ENCODE data around the gene HS3ST4. TPM values are rescaled to one million over a fixed set of nuclear protein-coding genes. Genes with fewer than 3 reads are reported as not detected.

Gene HS3ST4
- total RNA-seq, 4 donors from 2014 or later: 0.11 TPM; not detected in 3

DNA sequence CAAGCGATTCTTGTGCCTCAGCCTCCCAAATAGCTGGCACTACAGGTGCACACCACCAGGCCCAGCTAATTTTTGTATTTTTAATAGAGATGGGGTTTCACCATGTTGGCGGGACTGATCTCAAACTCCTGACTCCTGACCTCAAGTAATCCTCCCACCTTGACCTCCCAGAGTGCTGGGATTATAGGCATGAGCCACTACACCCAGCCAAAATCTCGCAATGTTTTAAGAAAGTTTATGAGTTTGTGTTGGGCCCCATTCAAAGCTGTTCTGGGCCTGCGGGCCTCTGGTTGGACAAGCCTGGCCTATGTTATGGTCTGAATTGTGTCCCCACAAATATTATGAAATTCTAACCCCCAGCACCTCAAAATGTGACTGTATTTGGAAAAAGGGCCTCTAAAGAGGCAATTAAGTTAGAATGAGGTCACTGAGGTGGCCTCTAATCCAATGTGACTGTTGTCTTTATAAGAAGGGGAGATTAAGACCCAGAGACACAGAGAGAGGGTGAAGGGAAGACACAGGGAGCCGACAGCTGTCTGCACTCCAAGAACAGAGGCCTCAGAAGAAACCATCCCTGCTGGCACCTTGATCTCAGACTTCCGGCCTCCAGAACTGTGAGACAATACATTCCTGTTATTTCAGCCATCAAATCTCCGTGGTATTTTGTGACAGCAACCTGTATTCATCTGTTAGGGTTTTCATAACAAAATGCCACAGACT is 469.9 kb downstream of the HS3ST4 start:
- H3K27me3 ChIP-seq: no peaks in the 10 kb centered on the region
- no peak for TF ChIP-seq POLR2A (IDR thresholded peaks at IDR 0.05)
- H3K27ac ChIP-seq: no peak overlapping the region
- no peak overlapping the region for H3K4me3 ChIP-seq (replicated peaks in 1 of 3)
- no peaks in the 10 kb centered on the region for H3K9me3 ChIP-seq
- no peak for DNase-seq
- no peaks in the 10 kb centered on the region for H3K36me3 ChIP-seq
- 74 to 82% methylated on average over 7 of the region's 7 CpGs for WGBS, 2 donors
- no peaks in the 10 kb centered on the region for H3K4me1 ChIP-seq
- intact Hi-C loops (cut with DNase I): no loop called here

DNA sequence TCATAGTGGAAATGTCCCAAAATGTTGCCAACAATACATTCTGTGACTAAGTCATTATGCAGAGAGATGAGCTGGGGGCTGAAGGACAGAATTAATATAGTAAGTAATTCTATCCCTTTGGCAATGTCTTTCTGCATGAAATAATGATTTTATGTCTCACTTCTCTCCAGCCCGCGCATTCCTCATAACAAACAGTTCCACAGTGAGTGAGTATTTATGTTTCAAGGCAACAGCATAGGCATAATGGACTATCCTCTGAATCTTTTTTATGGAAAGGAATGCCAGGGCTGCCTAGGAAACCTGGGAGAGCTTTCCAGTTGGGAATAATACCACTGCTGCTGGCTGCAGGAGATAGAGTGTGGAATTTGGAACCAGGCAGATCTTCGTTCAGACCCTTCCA is 477.7 kb downstream of the HS3ST4 start:
- Histone ChIP-seq H3K4me1 (no peaks in the 10 kb centered on the region), H3K27me3 (no peaks in the 10 kb centered on the region), H3K27ac (no peak overlapping the region), H3K9me3 (no peaks in the 10 kb centered on the region), H3K4me3 (replicated peaks in 1 of 3) (no peak overlapping the region), H3K36me3 (no peaks in the 10 kb centered on the region)
- no peak for TF ChIP-seq POLR2A (IDR thresholded peaks at IDR 0.05)
- TF ChIP-seq, protein P1, sequence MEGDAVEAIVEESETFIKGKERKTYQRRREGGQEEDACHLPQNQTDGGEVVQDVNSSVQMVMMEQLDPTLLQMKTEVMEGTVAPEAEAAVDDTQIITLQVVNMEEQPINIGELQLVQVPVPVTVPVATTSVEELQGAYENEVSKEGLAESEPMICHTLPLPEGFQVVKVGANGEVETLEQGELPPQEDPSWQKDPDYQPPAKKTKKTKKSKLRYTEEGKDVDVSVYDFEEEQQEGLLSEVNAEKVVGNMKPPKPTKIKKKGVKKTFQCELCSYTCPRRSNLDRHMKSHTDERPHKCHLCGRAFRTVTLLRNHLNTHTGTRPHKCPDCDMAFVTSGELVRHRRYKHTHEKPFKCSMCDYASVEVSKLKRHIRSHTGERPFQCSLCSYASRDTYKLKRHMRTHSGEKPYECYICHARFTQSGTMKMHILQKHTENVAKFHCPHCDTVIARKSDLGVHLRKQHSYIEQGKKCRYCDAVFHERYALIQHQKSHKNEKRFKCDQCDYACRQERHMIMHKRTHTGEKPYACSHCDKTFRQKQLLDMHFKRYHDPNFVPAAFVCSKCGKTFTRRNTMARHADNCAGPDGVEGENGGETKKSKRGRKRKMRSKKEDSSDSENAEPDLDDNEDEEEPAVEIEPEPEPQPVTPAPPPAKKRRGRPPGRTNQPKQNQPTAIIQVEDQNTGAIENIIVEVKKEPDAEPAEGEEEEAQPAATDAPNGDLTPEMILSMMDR (IDR thresholded peaks at IDR 0.05): no peak
- WGBS, 2 donors: 75 to 90% methylated on average over 3 of the region's 3 CpGs
- intact Hi-C loops (cut with DNase I): no loop called here
- DNase-seq: no peak

DNA sequence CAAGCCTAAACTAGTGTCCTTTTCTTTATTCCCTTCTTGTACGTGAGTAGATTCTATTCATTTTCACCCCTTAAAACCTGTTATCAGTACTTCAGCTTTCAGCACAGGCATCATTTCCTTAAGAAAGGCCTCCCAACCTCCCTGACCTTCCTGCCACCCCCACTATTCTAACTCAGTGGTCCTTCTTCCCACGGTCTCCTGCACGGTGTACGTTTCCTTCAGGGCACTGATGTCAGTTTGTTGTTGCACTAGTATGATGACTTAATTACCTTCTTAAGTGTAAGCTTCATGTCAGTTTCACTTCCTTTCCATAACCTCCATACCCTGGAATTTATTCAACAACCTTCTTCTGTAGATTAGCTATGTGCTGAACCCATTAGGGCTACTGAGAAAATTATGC is 484.2 kb downstream of the HS3ST4 start:
- H3K27ac ChIP-seq: no peak overlapping the region
- no peaks in the 10 kb centered on the region for H3K4me1 ChIP-seq
- TF ChIP-seq POLR2A (IDR thresholded peaks at IDR 0.05): no peak
- TF ChIP-seq, protein P1 (IDR thresholded peaks at IDR 0.05): no peak
- no peaks in the 10 kb centered on the region for H3K9me3 ChIP-seq
- H3K36me3 ChIP-seq: no peaks in the 10 kb centered on the region
- H3K27me3 ChIP-seq: no peaks in the 10 kb centered on the region
- intact Hi-C loops (cut with DNase I): no loop called here
- no peak overlapping the region for H3K4me3 ChIP-seq (replicated peaks in 1 of 3)
- WGBS, 2 donors: 43% methylated on average over 4 of the region's 4 CpGs
- DNase-seq: no peak

DNA sequence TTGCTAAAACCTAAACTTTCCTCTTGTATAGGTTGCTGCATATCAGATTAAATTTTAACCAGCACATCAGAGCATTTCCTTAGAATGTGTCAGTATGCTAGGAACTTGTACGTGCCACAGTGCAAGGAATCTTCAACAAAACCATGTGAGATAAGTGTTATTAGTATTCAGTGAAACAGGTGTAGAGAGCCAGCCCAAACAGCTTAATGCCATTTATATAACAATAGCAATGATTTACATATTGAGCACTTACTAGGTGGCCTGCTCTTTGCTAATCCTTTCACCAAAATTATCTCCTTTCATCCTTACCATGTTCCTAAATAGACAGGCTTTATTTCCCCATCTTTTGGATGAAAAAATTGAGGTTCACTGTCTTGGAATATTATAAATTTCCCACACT is 485.7 kb downstream of the HS3ST4 start:
- Histone ChIP-seq H3K27me3 (no peaks in the 10 kb centered on the region), H3K36me3 (no peaks in the 10 kb centered on the region), H3K4me1 (no peaks in the 10 kb centered on the region), H3K4me3 (replicated peaks in 1 of 3) (no peak overlapping the region), H3K27ac (no peak overlapping the region), H3K9me3 (no peaks in the 10 kb centered on the region)
- intact Hi-C loops (cut with DNase I): no loop called here
- TF ChIP-seq, protein P1 (IDR thresholded peaks at IDR 0.05): no peak
- no peak for TF ChIP-seq POLR2A (IDR thresholded peaks at IDR 0.05)
- no peak for DNase-seq
- 34 to 46% methylated on average over 1 of the region's 1 CpG for WGBS, 2 donors

DNA sequence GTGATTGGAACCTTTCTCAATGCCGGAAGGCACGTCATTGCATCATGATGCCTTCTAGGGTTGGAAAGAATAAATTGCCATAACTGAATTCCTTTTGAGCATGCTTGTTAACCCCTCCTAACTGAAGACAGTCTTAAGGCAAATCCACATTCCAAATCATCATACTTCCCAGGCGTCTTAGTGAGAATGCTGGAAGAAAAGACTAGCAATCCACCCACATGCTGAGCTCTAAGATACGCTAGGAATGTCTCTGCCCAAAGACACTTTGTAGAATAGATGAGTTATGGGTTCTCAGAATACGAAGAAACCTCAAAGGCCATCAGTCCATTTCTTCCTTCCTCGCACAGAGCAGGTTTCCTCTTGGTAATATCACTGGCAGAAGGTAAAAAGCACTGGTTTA is 486.5 kb downstream of the HS3ST4 start:
- intact Hi-C loops (cut with DNase I): no loop called here
- Histone ChIP-seq H3K4me1 (no peaks in the 10 kb centered on the region), H3K27ac (no peak overlapping the region), H3K27me3 (no peaks in the 10 kb centered on the region), H3K4me3 (replicated peaks in 1 of 3) (no peak overlapping the region), H3K9me3 (no peaks in the 10 kb centered on the region), H3K36me3 (no peaks in the 10 kb centered on the region)
- TF ChIP-seq, protein P1 (IDR thresholded peaks at IDR 0.05): no peak
- TF ChIP-seq POLR2A (IDR thresholded peaks at IDR 0.05): no peak
- WGBS, 2 donors: 77 to 84% methylated on average over 6 of the region's 6 CpGs
- no peak for DNase-seq

Measured in thyroid gland (tissue), 4 donors.